OCI-LY1 (cell line): ENCODE measurements around the gene CD40.
"Not testable (repeated sequence)": the region's sequence is repeated elsewhere in the genome, so short reads cannot be mapped to it uniquely, and the experiment has no call there.

ENCODE experiments used
- H2AFZ ChIP-seq: fragments of 200-600 bp; sonication (generic), shearing (Covaris generic); 2 replicates; pipeline ENCODE4 v1.6.0; 2014; ENCODE audit warnings: antibody characterized with exemption, mild to moderate bottlenecking, low read length
- H3F3A ChIP-seq: fragments of 200-600 bp; sonication (generic), shearing (Covaris generic); 2 replicates; pipeline ENCODE4 v1.6.0; 2014; ENCODE audit warnings: mild to moderate bottlenecking, antibody characterized with exemption, low read length, moderate library complexity; ENCODE audit not compliant: insufficient read depth
- H3K27ac ChIP-seq: fragments of 200-600 bp; sonication (generic); 2 replicates; pipeline ENCODE4 v1.5.1; 2014; ENCODE audit warnings: low read length, mixed run types, mild to moderate bottlenecking, low read depth; ENCODE audit not compliant: poor library complexity, severe bottlenecking
- H3K27me3 ChIP-seq: fragments of 200-600 bp; sonication (generic); 2 replicates; pipeline ENCODE4 v1.6.0; 2014; ENCODE audit warnings: antibody characterized with exemption, mild to moderate bottlenecking, low read length, moderate library complexity; ENCODE audit not compliant: insufficient read depth
- H3K36me3 ChIP-seq: fragments of 200-600 bp; sonication (generic); 2 replicates; pipeline ENCODE4 v1.6.1; 2014; ENCODE audit warnings: mild to moderate bottlenecking, antibody characterized with exemption, low read length, moderate library complexity, mixed read lengths; ENCODE audit not compliant: insufficient read depth
- H3K4me1 ChIP-seq: fragments of 200-600 bp; sonication (generic); 2 replicates; pipeline ENCODE4 v1.5.1; 2014; ENCODE audit warnings: mild to moderate bottlenecking, low read length, moderate library complexity; ENCODE audit not compliant: insufficient read depth, severe bottlenecking
- H3K4me2 ChIP-seq: fragments of 200-600 bp; sonication (generic), shearing (Covaris generic); 2 replicates; pipeline ENCODE4 v1.6.1; 2014; ENCODE audit warnings: low read length
- H3K4me3 ChIP-seq: fragments of 200-600 bp; sonication (generic); 2 replicates; pipeline ENCODE4 v1.5.1; 2014; ENCODE audit warnings: low read length, low read depth, mild to moderate bottlenecking, mixed read lengths; ENCODE audit not compliant: poor library complexity, severe bottlenecking
- H3K79me2 ChIP-seq: fragments of 200-600 bp; shearing (Covaris generic); 2 replicates; pipeline ENCODE4 v1.6.1; 2016; ENCODE audit warnings: mixed run types, low read length, mixed read lengths; ENCODE audit not compliant: insufficient read depth
- H3K9ac ChIP-seq: fragments of 200-600 bp; sonication (generic), shearing (Covaris generic); 2 replicates; pipeline ENCODE4 v1.6.1; 2014; ENCODE audit warnings: mild to moderate bottlenecking, low read length, mixed read lengths
- H3K9me2 ChIP-seq: fragments of 200-600 bp; sonication (generic), shearing (Covaris generic); 2 replicates; pipeline ENCODE4 v1.6.1; 2014; ENCODE audit warnings: low read depth, mild to moderate bottlenecking, low read length, mixed read lengths
- H3K9me3 ChIP-seq: fragments of 200-600 bp; shearing (Covaris generic); 2 replicates; pipeline ENCODE4 v1.6.1; 2014; ENCODE audit warnings: low read length, mixed read lengths
- H4K20me1 ChIP-seq: fragments of 200-600 bp; sonication (generic), shearing (Covaris generic); 2 replicates; pipeline ENCODE4 v1.6.0; 2016; ENCODE audit warnings: mild to moderate bottlenecking, low read length; ENCODE audit not compliant: insufficient read depth
- CTCF ChIP-seq: fragments of 200-600 bp; sonication (generic), shearing (Covaris generic); IDR thresholded peaks from 2 replicates; pipeline ENCODE4 v1.5.1; 2017; ENCODE audit warnings: mild to moderate bottlenecking, antibody characterized with exemption, low read length, moderate library complexity, mixed read lengths
- EZH2 ChIP-seq: fragments of 200-600 bp; sonication (generic), shearing (Covaris generic); IDR thresholded peaks from 2 replicates; pipeline ENCODE4 v1.8.0; 2017; ENCODE audit warnings: borderline replicate concordance, mixed run types, mild to moderate bottlenecking, antibody characterized with exemption, low read length, moderate library complexity, mixed read lengths

The CD40 gene

DNA sequence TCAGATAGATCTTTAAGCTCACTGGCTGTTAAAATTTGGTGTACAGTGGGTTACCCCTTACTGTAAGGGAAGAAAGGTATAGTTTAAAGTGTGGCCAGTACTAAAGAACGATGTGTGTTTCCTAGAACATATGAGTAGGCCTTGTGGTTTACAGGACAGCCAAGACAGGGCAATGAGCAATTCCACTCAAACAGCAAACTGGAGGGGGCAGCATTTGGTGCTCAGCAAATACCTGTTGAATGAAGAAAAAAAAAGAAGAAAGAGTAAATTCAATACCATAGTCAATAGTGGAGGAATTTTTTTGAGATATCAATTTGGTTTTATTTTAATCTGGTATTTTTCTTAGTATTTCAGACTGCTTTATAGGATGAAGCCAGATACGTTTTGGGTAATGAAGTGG lies 24.6 kb upstream of the CD40 start:
- H3F3A ChIP-seq, result no peaks in the 10 kb centered on the region
- H3K4me1 ChIP-seq, result peaks cover 9% of the 10 kb centered on the region
- H3K9ac ChIP-seq, result no peak overlapping the region
- no peaks in the 10 kb centered on the region; the same call in 1 of the 2 replicates for H3K27me3 ChIP-seq
- no peak overlapping the region for H3K27ac ChIP-seq
- peaks cover 2% of the 10 kb centered on the region; the same call in 1 of the 2 replicates for H4K20me1 ChIP-seq
- no peaks in the 10 kb centered on the region for H3K36me3 ChIP-seq
- no peak overlapping the region for H3K4me2 ChIP-seq
- no peaks in the 10 kb centered on the region for H3K9me3 ChIP-seq
- H3K4me3 ChIP-seq, result no peak overlapping the region
- peaks cover 8% of the 10 kb centered on the region for H3K79me2 ChIP-seq
- H2AFZ ChIP-seq, result no peak overlapping the region
- H3K9me2 ChIP-seq, result no peaks in the 10 kb centered on the region
- no peak for TF ChIP-seq CTCF
- TF ChIP-seq EZH2, result no peak

DNA sequence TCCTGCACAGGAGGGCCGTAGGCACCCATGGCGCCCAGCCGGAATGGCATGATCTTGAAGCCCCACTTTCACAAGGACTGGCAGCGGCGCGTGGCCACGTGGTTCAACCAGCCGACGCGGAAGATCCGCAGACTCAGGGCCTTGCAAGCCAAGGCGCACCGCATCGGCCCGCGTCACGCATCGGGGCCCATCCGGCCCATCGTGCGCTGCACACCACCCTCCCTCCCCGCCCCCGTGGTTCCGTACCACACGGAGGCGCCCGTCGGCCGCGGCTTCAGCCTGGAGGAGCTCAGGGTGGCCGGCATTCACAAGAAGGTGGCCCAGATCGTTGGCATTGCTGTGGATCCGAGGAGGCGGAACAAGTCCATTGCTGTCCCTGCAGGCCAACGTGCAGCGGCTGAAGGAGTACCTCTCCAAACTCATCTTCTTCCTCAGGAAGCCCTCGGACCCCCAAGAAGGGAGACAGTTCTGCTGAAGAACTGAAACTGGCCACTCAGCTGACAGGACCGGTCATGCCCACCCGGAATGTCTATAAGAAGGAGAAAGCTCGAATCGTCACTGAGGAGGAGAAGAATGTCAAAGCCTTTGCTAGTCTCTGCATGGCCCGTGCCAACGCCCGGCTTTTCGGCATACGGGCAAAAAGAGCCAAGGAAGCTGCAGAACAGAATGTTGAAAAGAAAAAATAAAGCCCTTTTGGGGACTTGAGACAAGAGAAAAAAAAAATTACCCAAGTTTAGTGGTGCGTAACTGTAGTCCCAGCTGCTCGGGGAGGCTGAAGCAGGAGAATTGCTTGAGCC lies 18.4 kb upstream of the CD40 start:
- 0 out of 2 replicates have a peak, but pooled peaks cover 3% of the 10 kb centered on the region for H3K9me3 ChIP-seq
- H3K9me2 ChIP-seq, result no peaks in the 10 kb centered on the region
- peak overlapping the region; percentile 53 for H3K4me2 ChIP-seq
- no peaks in the 10 kb centered on the region for H3F3A ChIP-seq
- H3K4me3 ChIP-seq, result peak overlapping the region; percentile 42
- no peak overlapping the region for H2AFZ ChIP-seq
- no peak for TF ChIP-seq EZH2
- peak; percentile 41 for TF ChIP-seq CTCF
- H3K79me2 ChIP-seq, result no peaks in the 10 kb centered on the region
- H3K27me3 ChIP-seq, result peaks cover 10% of the 10 kb centered on the region
- H3K27ac ChIP-seq, result no peak overlapping the region
- H3K36me3 ChIP-seq, result no peaks in the 10 kb centered on the region
- peaks cover 11% of the 10 kb centered on the region for H3K4me1 ChIP-seq
- no peaks in the 10 kb centered on the region for H4K20me1 ChIP-seq
- H3K9ac ChIP-seq, result peak overlapping the region; percentile 3; the same call in 1 of the 2 replicates

GRCh38 chr20:46100444-46100843 lies 17.7 kb upstream of the CD40 start:
- H3K9ac ChIP-seq, H3K9me2 ChIP-seq, H2AFZ ChIP-seq, H3K79me2 ChIP-seq, H3K27ac ChIP-seq, H3F3A ChIP-seq, H3K4me3 ChIP-seq, H3K4me2 ChIP-seq, H3K9me3 ChIP-seq, H4K20me1 ChIP-seq, H3K36me3 ChIP-seq: not testable (repeated sequence)
- Histone ChIP-seq H3K27me3 (peaks cover 10% of the 10 kb centered on the region), H3K4me1 (peaks cover 11% of the 10 kb centered on the region)

GRCh38 chr20:46100988-46101387 lies 17.1 kb upstream of the CD40 start:
- H3K4me3 ChIP-seq, result no peak overlapping the region
- H4K20me1 ChIP-seq, result no peaks in the 10 kb centered on the region
- TF ChIP-seq CTCF (no peak), EZH2 (no peak)
- no peak overlapping the region for H3K4me2 ChIP-seq
- no peaks in the 10 kb centered on the region for H3K9me2 ChIP-seq
- no peaks in the 10 kb centered on the region for H3K79me2 ChIP-seq
- H3K9me3 ChIP-seq, result 0 out of 2 replicates have a peak, but pooled peaks cover 3% of the 10 kb centered on the region
- no peak overlapping the region for H2AFZ ChIP-seq
- no peaks in the 10 kb centered on the region for H3K36me3 ChIP-seq
- peaks cover 11% of the 10 kb centered on the region for H3K4me1 ChIP-seq
- no peak overlapping the region for H3K9ac ChIP-seq
- no peaks in the 10 kb centered on the region for H3F3A ChIP-seq
- peaks cover 10% of the 10 kb centered on the region for H3K27me3 ChIP-seq
- H3K27ac ChIP-seq, result no peak overlapping the region
